ENCODE results near the gene ISLR.

- TF ChIP-seq POLR2A (IDR thresholded peaks at IDR 0.05; ENCODE audit: low read depth, low read length) (no peak), POLR2AphosphoS5 (IDR thresholded peaks at IDR 0.05; ENCODE audit: low read depth, low read length) (no peak), PAX5 (IDR thresholded peaks at IDR 0.05; ENCODE audit: insufficient read depth, low read length, severe bottlenecking) (no peak)
These were observed 34.3 kb downstream of the ISLR start for GRCh38 chr15:74207652-74208440.
